Ectodermal cell (in vitro differentiated cells): ENCODE measurements around the gene PTOV1.
"Not testable (repeated sequence)": the region's sequence is repeated elsewhere in the genome, so short reads cannot be mapped to it uniquely, and the experiment has no call there.

ENCODE experiments used
- H3K27ac ChIP-seq: 2 replicates; pipeline ENCODE4 v1.7.0; 2013; ENCODE audit warnings: mild to moderate bottlenecking, low read depth, low read length; ENCODE audit not compliant: insufficient read depth, poor library complexity, severe bottlenecking
- H3K27me3 ChIP-seq: 2 replicates; pipeline ENCODE4 v1.7.0; 2013; ENCODE audit warnings: mild to moderate bottlenecking, low read length; ENCODE audit not compliant: insufficient read depth, control insufficient read depth, poor library complexity, severe bottlenecking
- H3K36me3 ChIP-seq: one replicate; pipeline ENCODE4 v1.7.0; 2013; ENCODE audit warnings: low read length; ENCODE audit not compliant: control insufficient read depth, insufficient read depth
- H3K4me1 ChIP-seq: one replicate; pipeline ENCODE4 v1.7.0; 2013; ENCODE audit warnings: low read length; ENCODE audit not compliant: control insufficient read depth, insufficient read depth
- H3K4me3 ChIP-seq: 2 replicates; pipeline ENCODE4 v1.7.0; 2013; ENCODE audit warnings: low read depth, low read length, control low read depth; ENCODE audit not compliant: insufficient read depth
- H3K9me3 ChIP-seq: 2 replicates; pipeline ENCODE4 v1.7.0; 2013; ENCODE audit warnings: mild to moderate bottlenecking, low read length, moderate library complexity; ENCODE audit not compliant: control insufficient read depth
- WGBS, 2 experiments: methylation state at CpG; one replicate each; pipeline ENCODE4 v1.1.7; 2013; ENCODE audit warnings: missing lambda C conversion rate in 2 of 2; 5-methylcytosine and 5-hydroxymethylcytosine counted together

Gene PTOV1

DNA sequence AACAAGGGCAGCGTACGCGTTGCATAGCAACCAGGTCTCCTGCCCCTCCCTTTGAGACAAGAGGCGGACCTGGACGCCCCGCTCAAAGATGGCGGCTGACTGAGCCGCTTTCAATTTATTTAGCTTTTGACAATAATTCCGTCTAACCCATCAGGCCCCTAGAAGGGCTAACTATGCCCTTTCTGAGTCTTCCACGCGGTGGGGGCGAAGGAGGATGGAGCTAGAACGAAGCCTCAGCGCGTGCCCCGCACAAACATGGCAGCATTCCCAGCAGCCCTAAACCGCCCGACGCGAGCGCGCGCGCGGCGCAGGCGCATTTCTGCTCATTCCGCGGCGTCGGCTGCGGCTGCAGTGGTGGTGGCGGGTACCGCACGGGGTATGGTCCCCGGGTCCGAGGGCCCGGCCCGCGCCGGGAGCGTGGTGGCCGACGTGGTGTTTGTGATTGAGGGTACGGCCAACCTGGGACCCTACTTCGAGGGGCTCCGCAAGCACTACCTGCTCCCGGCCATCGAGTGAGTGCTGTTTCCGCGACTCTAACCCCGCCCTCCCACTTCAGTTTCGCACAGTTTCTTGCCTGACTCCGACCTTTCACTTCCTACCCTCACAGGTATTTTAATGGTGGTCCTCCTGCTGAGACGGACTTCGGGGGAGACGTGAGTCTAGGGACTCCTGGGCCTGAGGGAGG lies 32.9 kb upstream of the PTOV1 start, which contains the start of gene MED25:
Gene MED25, plus strand, starts transcription at position 326 of the 685 bp plus-strand sequence. Its CDS starts 53 bp downstream, at position 379.
- H3K4me1 ChIP-seq, result peaks cover 6% of the 10 kb centered on the region
- no peaks in the 10 kb centered on the region for H3K27me3 ChIP-seq
- peak within 1 kb of the TSS; percentile 99 for H3K4me3 ChIP-seq
- peaks cover 8% of the 10 kb centered on the region for H3K36me3 ChIP-seq
- H3K27ac ChIP-seq, result peak within 1 kb of the TSS; percentile 94
- no peaks in the 10 kb centered on the region for H3K9me3 ChIP-seq
- 0% methylated on average over 57 of the region's 57 CpGs for WGBS, 2 experiments

GRCh38 chr19:49818649-49819370 lies 32.1 kb upstream of the PTOV1 start:
- no peaks in the 10 kb centered on the region for H3K9me3 ChIP-seq
- no peaks in the 10 kb centered on the region for H3K27me3 ChIP-seq
- peaks cover 13% of the 10 kb centered on the region for H3K36me3 ChIP-seq
- peak overlapping the region; percentile 99 for H3K4me3 ChIP-seq
- WGBS, 2 experiments, result 46 to 49% methylated on average over 16 of the region's 16 CpGs
- H3K4me1 ChIP-seq, result peaks cover 6% of the 10 kb centered on the region
- peak overlapping the region; percentile 5 for H3K27ac ChIP-seq

DNA sequence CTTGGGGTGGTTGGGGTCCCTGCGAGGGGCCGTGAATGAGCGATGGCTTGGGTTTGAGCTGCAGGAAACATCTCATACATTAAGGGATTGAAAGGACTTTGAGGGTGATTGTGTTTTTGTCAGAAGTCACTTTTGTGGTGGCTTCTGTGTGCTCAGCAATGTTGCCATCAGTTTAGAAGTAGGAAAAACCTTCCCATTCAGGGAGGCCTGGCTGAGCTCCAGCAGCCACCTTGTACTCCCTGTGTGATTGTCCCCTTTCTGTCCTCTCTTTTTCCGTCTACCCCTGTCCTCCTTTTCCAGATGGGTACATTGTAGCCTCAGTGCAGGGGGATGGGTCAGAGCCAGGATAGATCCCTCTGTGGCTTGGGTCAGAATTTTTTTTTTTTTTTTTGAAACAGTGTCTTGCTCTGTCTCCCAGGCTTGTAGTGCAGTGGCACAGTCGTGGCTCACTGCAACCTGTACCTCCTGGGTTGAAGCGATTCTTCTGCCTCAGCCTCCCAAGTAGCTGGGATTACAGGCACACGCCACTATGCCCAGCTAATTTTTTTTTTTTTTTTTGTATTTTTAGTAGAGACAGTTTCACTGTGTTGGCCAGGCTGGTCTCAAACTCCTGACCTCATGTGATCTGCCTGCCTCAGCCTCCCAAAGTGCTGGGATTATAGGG lies 31.4 kb upstream of the PTOV1 start:
- not testable (repeated sequence) for H3K27ac ChIP-seq, H3K4me1 ChIP-seq, H3K27me3 ChIP-seq, H3K9me3 ChIP-seq
- peak overlapping the region; percentile 99 for H3K4me3 ChIP-seq
- peaks cover 13% of the 10 kb centered on the region for H3K36me3 ChIP-seq
- 90% methylated on average over 7 of the region's 7 CpGs for WGBS, 2 experiments

DNA sequence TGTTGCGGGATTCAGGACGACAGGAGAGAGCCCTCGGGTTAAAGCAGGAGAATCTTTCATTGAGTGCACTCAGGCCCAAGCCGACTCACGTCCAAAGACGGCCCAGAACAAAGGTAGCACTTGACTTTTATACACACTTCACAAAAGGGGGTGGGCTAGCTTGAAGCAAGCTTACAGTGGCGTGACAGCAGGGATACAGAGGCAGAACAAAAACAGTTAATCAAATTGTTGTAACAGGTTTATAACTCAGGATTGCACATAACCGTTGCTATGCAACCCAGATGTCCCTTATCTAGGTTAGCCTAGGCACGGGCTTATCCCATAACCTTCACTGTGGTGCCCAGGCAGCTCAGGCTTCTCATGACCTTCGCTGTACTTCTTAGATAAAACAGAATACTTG lies 30.8 kb upstream of the PTOV1 start:
- 96 to 97% methylated on average over 10 of the region's 10 CpGs for WGBS, 2 experiments
- H3K9me3 ChIP-seq, result no peaks in the 10 kb centered on the region
- no peak overlapping the region for H3K27ac ChIP-seq
- H3K4me3 ChIP-seq, result no peak overlapping the region
- H3K4me1 ChIP-seq, result peaks cover 6% of the 10 kb centered on the region
- no peaks in the 10 kb centered on the region for H3K27me3 ChIP-seq
- H3K36me3 ChIP-seq, result peaks cover 13% of the 10 kb centered on the region

DNA sequence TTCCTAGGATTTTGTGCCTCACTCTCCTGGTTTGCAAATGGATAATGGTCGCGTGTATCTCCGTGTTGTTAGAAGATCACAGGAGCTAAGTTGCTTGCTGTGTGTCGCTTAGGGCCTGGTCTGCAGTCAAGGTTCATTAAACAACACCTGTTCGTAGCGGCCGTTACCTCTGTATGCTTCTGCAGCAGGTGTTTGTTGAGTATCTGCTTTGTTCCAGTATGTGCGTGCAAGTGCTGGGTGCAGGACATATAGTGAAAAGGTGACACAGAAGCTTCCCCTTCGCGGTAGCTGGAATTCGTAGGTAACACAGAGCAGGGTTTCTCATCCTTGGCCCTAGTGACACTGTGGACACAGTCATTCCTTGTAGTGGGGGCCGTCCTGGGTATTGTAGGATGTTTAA lies 27.5 kb upstream of the PTOV1 start:
- 89% methylated on average over 12 of the region's 12 CpGs for WGBS, 2 experiments
- no peak overlapping the region for H3K27ac ChIP-seq
- H3K9me3 ChIP-seq, result no peaks in the 10 kb centered on the region
- H3K27me3 ChIP-seq, result no peaks in the 10 kb centered on the region
- peaks cover 6% of the 10 kb centered on the region for H3K4me1 ChIP-seq
- peaks cover 18% of the 10 kb centered on the region for H3K36me3 ChIP-seq
- H3K4me3 ChIP-seq, result no peak overlapping the region

- Histone ChIP-seq H3K27ac (no peak overlapping the region), H3K4me3 (no peak overlapping the region), H3K9me3 (no peaks in the 10 kb centered on the region), H3K27me3 (no peaks in the 10 kb centered on the region), H3K36me3 (peaks cover 20% of the 10 kb centered on the region), H3K4me1 (no peaks in the 10 kb centered on the region)
- 92 to 93% methylated on average over 6 of the region's 6 CpGs for WGBS, 2 experiments
Observed at GRCh38 chr19:49824662-49825061, 26.3 kb upstream of the PTOV1 start.

- H3K4me3 ChIP-seq, result no peak overlapping the region
- no peaks in the 10 kb centered on the region for H3K27me3 ChIP-seq
- no peaks in the 10 kb centered on the region for H3K4me1 ChIP-seq
- WGBS, 2 experiments, result 93 to 96% methylated on average over 14 of the region's 14 CpGs
- H3K9me3 ChIP-seq, result no peaks in the 10 kb centered on the region
- H3K36me3 ChIP-seq, result peaks cover 18% of the 10 kb centered on the region
- no peak overlapping the region for H3K27ac ChIP-seq
Observed at GRCh38 chr19:49827034-49827433, 23.9 kb upstream of the PTOV1 start.

DNA sequence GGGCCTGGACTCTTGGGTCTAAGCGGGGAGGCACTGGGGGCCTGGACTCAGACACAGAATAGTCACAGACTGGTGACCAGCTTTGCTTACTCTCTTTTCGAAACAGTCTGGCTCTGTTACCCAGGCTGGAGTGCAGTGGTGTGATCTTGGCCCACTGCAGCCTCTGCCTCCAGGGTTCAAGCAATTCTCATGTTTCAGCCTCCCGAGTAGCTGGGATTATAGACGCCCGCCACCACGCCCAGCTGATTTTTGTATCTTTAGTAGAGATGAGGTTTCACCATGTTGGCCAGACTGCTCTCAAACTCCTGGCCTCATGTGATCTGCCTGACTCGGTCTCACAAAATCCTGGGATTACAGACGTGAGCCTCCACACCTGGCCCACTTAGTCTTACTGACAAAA lies 21.8 kb upstream of the PTOV1 start:
- WGBS, 2 experiments, result 91 to 95% methylated on average over 8 of the region's 8 CpGs
- no peak overlapping the region for H3K27ac ChIP-seq
- H3K4me1 ChIP-seq, result no peaks in the 10 kb centered on the region
- no peak overlapping the region for H3K4me3 ChIP-seq
- H3K36me3 ChIP-seq, result peaks cover 20% of the 10 kb centered on the region
- no peaks in the 10 kb centered on the region for H3K9me3 ChIP-seq
- H3K27me3 ChIP-seq, result no peaks in the 10 kb centered on the region

- no peaks in the 10 kb centered on the region for H3K27me3 ChIP-seq
- H3K9me3 ChIP-seq, result no peaks in the 10 kb centered on the region
- peaks cover 22% of the 10 kb centered on the region for H3K36me3 ChIP-seq
- no peaks in the 10 kb centered on the region for H3K4me1 ChIP-seq
- H3K4me3 ChIP-seq, result no peak overlapping the region
- WGBS, 2 experiments, result 95 to 96% methylated on average over 18 of the region's 18 CpGs
- H3K27ac ChIP-seq, result no peak overlapping the region
Observed at GRCh38 chr19:49829721-49830120, 21.2 kb upstream of the PTOV1 start.

DNA sequence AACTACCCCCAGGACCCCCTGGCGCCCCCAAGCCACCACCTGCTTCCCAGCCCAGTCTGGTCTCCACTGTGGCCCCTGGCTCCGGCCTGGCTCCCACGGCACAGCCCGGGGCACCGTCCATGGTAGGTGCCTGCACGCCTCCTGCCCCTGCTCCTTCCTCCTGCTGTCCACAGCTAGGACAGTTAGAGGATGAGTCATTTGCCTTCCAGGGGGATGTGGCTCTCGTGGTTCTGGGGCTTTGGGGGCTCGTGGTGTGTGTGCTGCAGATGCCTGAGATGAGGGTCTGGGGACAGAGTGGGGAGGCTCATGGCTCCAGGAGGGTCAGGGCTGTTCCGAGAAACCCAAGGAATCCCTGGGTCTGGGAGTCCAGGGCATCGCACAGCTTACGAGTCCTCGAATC lies 20.2 kb upstream of the PTOV1 start:
- 94 to 95% methylated on average over 12 of the region's 12 CpGs for WGBS, 2 experiments
- H3K36me3 ChIP-seq, result peaks cover 29% of the 10 kb centered on the region
- H3K27ac ChIP-seq, result no peak overlapping the region
- no peaks in the 10 kb centered on the region for H3K27me3 ChIP-seq
- no peaks in the 10 kb centered on the region for H3K9me3 ChIP-seq
- H3K4me1 ChIP-seq, result no peaks in the 10 kb centered on the region
- no peak overlapping the region for H3K4me3 ChIP-seq
